ENCODE data around the gene CASTOR2. TPM values are rescaled to one million over a fixed set of nuclear protein-coding genes. Genes with fewer than 3 reads are reported as not detected.

CASTOR2 gene
- total RNA-seq, 4 donors from 2014 or later: 1.2 to 35.6 (median 11.3) TPM

- TF ChIP-seq CTCF (IDR thresholded peaks at IDR 0.05) (no peak), POLR2A (IDR thresholded peaks at IDR 0.05) (no peak)
- H3K27ac ChIP-seq: no peak overlapping the region
- no peaks in the 10 kb centered on the region for H3K27me3 ChIP-seq
- peaks cover 0 to 7% of the 10 kb centered on the region in 2 donors for H3K4me1 ChIP-seq
- no peak for DNase-seq
- intact Hi-C loops (cut with DNase I; ENCODE audit: low total_unique reads): no loop called here
- H3K4me3 ChIP-seq: no peak overlapping the region
- H3K36me3 ChIP-seq: no peaks in the 10 kb centered on the region
- no peaks in the 10 kb centered on the region for H3K9me3 ChIP-seq
Observed at GRCh38 chr7:75039709-75040108, 75.2 kb downstream of the CASTOR2 start.

- Histone ChIP-seq H3K9me3 (no peaks in the 10 kb centered on the region), H3K27me3 (no peaks in the 10 kb centered on the region), H3K27ac (peak overlapping the region in 1 of 2 donors; percentile 1), H3K4me3 (no peak overlapping the region), H3K4me1 (peaks cover 0 to 7% of the 10 kb centered on the region in 2 donors), H3K36me3 (no peaks in the 10 kb centered on the region)
- intact Hi-C loops (cut with DNase I; ENCODE audit: low total_unique reads): no loop called here
- no peak for DNase-seq
- TF ChIP-seq POLR2A (IDR thresholded peaks at IDR 0.05) (no peak), CTCF (IDR thresholded peaks at IDR 0.05) (no peak)
Observed at GRCh38 chr7:75040512-75040911, 76.0 kb downstream of the CASTOR2 start.

GRCh38 chr7:75042286-75042685 is 77.8 kb downstream of the CASTOR2 start:
- Histone ChIP-seq H3K27me3 (no peaks in the 10 kb centered on the region), H3K9me3 (no peaks in the 10 kb centered on the region), H3K4me3 (no peak overlapping the region), H3K27ac (peak overlapping the region; percentile 68 to 78), H3K36me3 (no peaks in the 10 kb centered on the region), H3K4me1 (peaks cover 0 to 7% of the 10 kb centered on the region in 2 donors)
- TF ChIP-seq CTCF (IDR thresholded peaks at IDR 0.05) (no peak), POLR2A (IDR thresholded peaks at IDR 0.05) (no peak)
- intact Hi-C loops (cut with DNase I; ENCODE audit: low total_unique reads): no loop called here
- peak in 1 of 2 donors; percentile 65 for DNase-seq

DNA sequence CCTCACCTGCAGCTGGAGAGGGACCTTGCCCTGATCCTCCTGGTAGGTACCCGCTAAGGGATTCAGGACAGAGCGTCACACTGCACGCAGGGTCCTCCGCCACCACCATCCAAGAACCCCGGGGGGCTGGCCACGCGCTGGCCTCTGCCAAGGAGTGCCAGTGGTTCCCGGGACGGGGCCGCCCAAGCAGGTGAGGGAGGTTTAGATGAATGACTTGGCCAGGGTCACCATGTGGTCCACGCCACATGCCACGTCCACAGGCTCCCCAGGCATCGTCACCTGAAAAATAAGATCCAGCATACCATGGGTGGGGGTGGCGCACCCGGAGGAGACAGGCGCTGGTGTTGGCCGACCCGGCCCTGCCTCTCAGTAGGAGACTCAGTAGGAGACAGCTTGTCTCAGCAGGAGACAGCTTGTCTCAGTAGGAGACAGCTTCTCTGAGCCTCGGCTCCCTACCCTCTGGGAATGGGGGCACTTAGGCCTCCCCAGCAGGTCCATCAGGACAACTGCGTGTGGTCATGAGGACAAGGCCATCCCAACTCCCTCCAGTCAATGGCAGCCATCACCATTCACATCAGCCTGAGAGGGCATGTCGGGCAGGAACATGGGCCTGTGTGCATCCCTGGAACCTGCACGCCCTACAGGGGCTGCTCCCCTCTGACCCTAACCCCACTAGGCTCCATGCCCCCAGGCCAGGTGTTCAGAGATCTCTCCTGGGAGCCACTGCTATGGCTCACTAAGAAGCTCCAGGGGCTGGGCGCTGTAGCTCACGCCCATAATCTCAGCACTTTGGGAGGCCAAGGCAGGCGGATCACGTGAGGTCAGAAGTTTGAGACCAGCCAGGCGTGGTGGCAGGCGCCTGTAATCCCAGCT is 78.6 kb downstream of the CASTOR2 start:
- DNase-seq: no peak
- H3K36me3 ChIP-seq: no peaks in the 10 kb centered on the region
- H3K4me3 ChIP-seq: no peak overlapping the region
- no peaks in the 10 kb centered on the region for H3K9me3 ChIP-seq
- TF ChIP-seq CTCF (IDR thresholded peaks at IDR 0.05): no peak
- no peak for TF ChIP-seq POLR2A (IDR thresholded peaks at IDR 0.05)
- peaks cover 0 to 7% of the 10 kb centered on the region in 2 donors for H3K4me1 ChIP-seq
- intact Hi-C loops (cut with DNase I; ENCODE audit: low total_unique reads): no loop called here
- H3K27me3 ChIP-seq: no peaks in the 10 kb centered on the region
- H3K27ac ChIP-seq: peak overlapping the region; percentile 68 to 78

- no peak for DNase-seq
- H3K4me1 ChIP-seq: peaks cover 0 to 7% of the 10 kb centered on the region in 2 donors
- H3K4me3 ChIP-seq: no peak overlapping the region
- H3K36me3 ChIP-seq: no peaks in the 10 kb centered on the region
- no peaks in the 10 kb centered on the region for H3K9me3 ChIP-seq
- TF ChIP-seq POLR2A (IDR thresholded peaks at IDR 0.05) (no peak), CTCF (IDR thresholded peaks at IDR 0.05) (no peak)
- intact Hi-C loops (cut with DNase I; ENCODE audit: low total_unique reads): no loop called here
- H3K27ac ChIP-seq: peak overlapping the region in 1 of 2 donors; percentile 30
- H3K27me3 ChIP-seq: no peaks in the 10 kb centered on the region
Observed at GRCh38 chr7:75045881-75046280, 81.4 kb downstream of the CASTOR2 start.

Measured in uterus (tissue), 4 donors.